Esophagus muscularis mucosa (tissue), 4 donors: ENCODE data around the gene CBX4.

Experiments used
- EP300 ChIP-seq: sonication (generic); formaldehyde crosslinking; IDR thresholded peaks from one replicate; pipeline ENCODE4 v1.6.1; 2017; ENCODE audit warnings: antibody characterized with exemption
- POLR2A ChIP-seq: fragments of 450-650 bp; IDR thresholded peaks from one replicate; pipeline ENCODE4 v1.6.1; 2017; ENCODE audit warnings: antibody characterized with exemption, moderate library complexity, mild to moderate bottlenecking, low read depth
- POLR2AphosphoS5 ChIP-seq, 2 donors: sonication (generic); formaldehyde crosslinking; IDR thresholded peaks; one replicate each; pipeline ENCODE4 v1.6.1; 2017; ENCODE audit warnings: antibody characterized with exemption in 2 of 2
- TF ChIP-seq, protein P1 (sequence below), 3 experiments: fragments of 200-600 bp in 2 of 3; fragments of 450-650 bp in 1 of 3; sonication (generic) in 2 of 3; IDR thresholded peaks; one replicate each; pipeline ENCODE4 v1.5.1; 2017 to 2019; ENCODE audit warnings: antibody characterized with exemption in 3 of 3, mild to moderate bottlenecking in 2 of 3, moderate library complexity in 1 of 3

- TF ChIP-seq, protein P1, sequence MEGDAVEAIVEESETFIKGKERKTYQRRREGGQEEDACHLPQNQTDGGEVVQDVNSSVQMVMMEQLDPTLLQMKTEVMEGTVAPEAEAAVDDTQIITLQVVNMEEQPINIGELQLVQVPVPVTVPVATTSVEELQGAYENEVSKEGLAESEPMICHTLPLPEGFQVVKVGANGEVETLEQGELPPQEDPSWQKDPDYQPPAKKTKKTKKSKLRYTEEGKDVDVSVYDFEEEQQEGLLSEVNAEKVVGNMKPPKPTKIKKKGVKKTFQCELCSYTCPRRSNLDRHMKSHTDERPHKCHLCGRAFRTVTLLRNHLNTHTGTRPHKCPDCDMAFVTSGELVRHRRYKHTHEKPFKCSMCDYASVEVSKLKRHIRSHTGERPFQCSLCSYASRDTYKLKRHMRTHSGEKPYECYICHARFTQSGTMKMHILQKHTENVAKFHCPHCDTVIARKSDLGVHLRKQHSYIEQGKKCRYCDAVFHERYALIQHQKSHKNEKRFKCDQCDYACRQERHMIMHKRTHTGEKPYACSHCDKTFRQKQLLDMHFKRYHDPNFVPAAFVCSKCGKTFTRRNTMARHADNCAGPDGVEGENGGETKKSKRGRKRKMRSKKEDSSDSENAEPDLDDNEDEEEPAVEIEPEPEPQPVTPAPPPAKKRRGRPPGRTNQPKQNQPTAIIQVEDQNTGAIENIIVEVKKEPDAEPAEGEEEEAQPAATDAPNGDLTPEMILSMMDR (IDR thresholded peaks at IDR 0.05): peak in 2 of 3 experiments; percentile 24 to 43
- no peak for TF ChIP-seq POLR2A
- peak in 1 of 2 donors; percentile 41 for TF ChIP-seq POLR2AphosphoS5 (IDR thresholded peaks at IDR 0.05)
- no peak for TF ChIP-seq EP300
Observed at GRCh38 chr17:79840269-79840988, 1.2 kb upstream of the CBX4 start.
